WI38 (cell line): ENCODE data around the gene ADARB1.

ENCODE experiments used
- H3K4me3 ChIP-seq: 2 replicates; pipeline ENCODE4 v1.5.1; 2011; ENCODE audit warnings: low read depth, mild to moderate bottlenecking, control low read depth, low read length
- CTCF ChIP-seq: IDR thresholded peaks from 2 replicates; pipeline ENCODE4 v1.5.1; 2012; ENCODE audit warnings: low read depth, mild to moderate bottlenecking, control low read depth, low read length

ADARB1 gene

GRCh38 chr21:45162809-45163208 lies 88.4 kb downstream of the ADARB1 start:
- TF ChIP-seq CTCF: no peak

GRCh38 chr21:45163413-45164123 lies 89.2 kb downstream of the ADARB1 start:
- no peak overlapping the region for H3K4me3 ChIP-seq
- no peak for TF ChIP-seq CTCF

More at GRCh38 chr21:45162809-45163208, 88.4 kb downstream of the ADARB1 start:
- H3K4me3 ChIP-seq: no peak overlapping the region

- H3K4me3 ChIP-seq: no peak overlapping the region
- no peak for TF ChIP-seq CTCF
Observed at GRCh38 chr21:45164124-45164511, 89.7 kb downstream of the ADARB1 start.

GRCh38 chr21:45164838-45165237 lies 90.5 kb downstream of the ADARB1 start:
- no peak overlapping the region for H3K4me3 ChIP-seq
- TF ChIP-seq CTCF: no peak

GRCh38 chr21:45166931-45167330 lies 92.6 kb downstream of the ADARB1 start:
- no peak overlapping the region for H3K4me3 ChIP-seq
- no peak for TF ChIP-seq CTCF

- TF ChIP-seq CTCF: no peak
- no peak overlapping the region for H3K4me3 ChIP-seq
Observed at GRCh38 chr21:45167796-45168222, 93.4 kb downstream of the ADARB1 start.

- no peak overlapping the region for H3K4me3 ChIP-seq
- TF ChIP-seq CTCF: no peak
Observed at GRCh38 chr21:45168522-45168921, 94.1 kb downstream of the ADARB1 start.
